GM12864 (cell line): ENCODE data around the gene MTCH2.

Source experiments
- DNase-seq: peaks from one replicate; pipeline ENCODE4 v3.0.0-alpha.2; 2011; ENCODE audit warnings: low read depth
- H3K4me3 ChIP-seq: 2 replicates; pipeline ENCODE4 v1.5.1; 2011; ENCODE audit warnings: mild to moderate bottlenecking, low read depth, low read length, control low read depth
- CTCF ChIP-seq: IDR thresholded peaks from 2 replicates; pipeline ENCODE4 v1.5.1; 2011; ENCODE audit warnings: low read depth, mild to moderate bottlenecking, moderate library complexity, low read length, control low read depth, inconsistent platforms; ENCODE audit errors: missing control alignments

The MTCH2 gene

GRCh38 chr11:47631473-47631872 is 10.9 kb downstream of the MTCH2 start:
- TF ChIP-seq CTCF, result no peak
- no peak for DNase-seq
- H3K4me3 ChIP-seq, result no peak overlapping the region

GRCh38 chr11:47628026-47628425 is 14.3 kb downstream of the MTCH2 start:
- no peak for TF ChIP-seq CTCF
- H3K4me3 ChIP-seq, result no peak overlapping the region
- DNase-seq, result no peak

GRCh38 chr11:47626234-47626633 is 16.1 kb downstream of the MTCH2 start:
- no peak overlapping the region for H3K4me3 ChIP-seq

GRCh38 chr11:47620836-47621378 is 21.5 kb downstream of the MTCH2 start:
- DNase-seq, result no peak
- no peak overlapping the region for H3K4me3 ChIP-seq
- no peak for TF ChIP-seq CTCF

More at GRCh38 chr11:47626234-47626633, 16.1 kb downstream of the MTCH2 start:
- TF ChIP-seq CTCF, result no peak
- DNase-seq, result no peak

GRCh38 chr11:47617417-47617809 is 24.9 kb downstream of the MTCH2 start:
- no peak for TF ChIP-seq CTCF
- DNase-seq, result no peak
- H3K4me3 ChIP-seq, result no peak overlapping the region

GRCh38 chr11:47616726-47617416 is 25.5 kb downstream of the MTCH2 start:
- H3K4me3 ChIP-seq, result no peak overlapping the region
- peak; percentile 71 for TF ChIP-seq CTCF
- DNase-seq, result no peak

- H3K4me3 ChIP-seq, result no peak overlapping the region
- TF ChIP-seq CTCF, result no peak
- no peak for DNase-seq
These were observed 27.1 kb downstream of the MTCH2 start for GRCh38 chr11:47615249-47615648.
